Measurements from ENCODE around the gene ZNF580.

- TF ChIP-seq CTCF (IDR thresholded peaks at IDR 0.05), result no peak
- TF ChIP-seq POLR2A (IDR thresholded peaks at IDR 0.05), result peak in 2 of 4 donors; percentile 14 to 69
Measured at GRCh38 chr19:55674841-55675660, 34.2 kb downstream of the ZNF580 start, which contains the start of gene EPN1.

Measured in esophagus squamous epithelium (tissue), 4 donors.